Measurements from ENCODE around the gene ADA.
"Not testable (repeated sequence)": the region's sequence is repeated elsewhere in the genome, so short reads cannot be mapped to it uniquely, and the experiment has no call there.

The ADA gene

DNA sequence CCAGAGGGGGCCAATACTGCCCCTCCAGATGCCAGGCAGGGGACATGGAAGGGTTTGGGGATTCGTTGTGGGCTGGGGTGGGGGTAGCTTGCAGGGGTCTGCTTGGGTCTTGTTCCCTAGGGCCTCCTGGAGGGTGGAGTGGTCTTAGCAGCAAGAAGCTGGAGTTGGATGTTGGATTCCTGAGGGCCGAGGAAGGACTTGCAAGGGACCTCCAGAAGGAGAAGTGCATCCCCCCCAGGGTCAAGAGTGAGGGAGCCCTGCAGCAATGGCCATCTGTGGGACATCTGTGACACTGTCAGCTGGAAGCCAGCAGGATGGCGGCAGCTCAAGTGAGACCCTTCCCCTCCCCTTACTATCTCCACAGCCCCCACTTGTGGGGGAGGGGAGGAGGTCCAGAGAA, 38.3 kb upstream of the ADA start:
- Histone ChIP-seq H3K4me1 (ENCODE audit: insufficient read depth, low read length) (peaks cover 12% of the 10 kb centered on the region), H3K4me3 (ENCODE audit: low read length) (no peak overlapping the region), H3K27me3 (ENCODE audit: insufficient read depth, low read length) (no peaks in the 10 kb centered on the region), H3K9me3 (ENCODE audit: low read length) (no peaks in the 10 kb centered on the region), H3K36me3 (ENCODE audit: insufficient read depth, low read length) (no peaks in the 10 kb centered on the region), H2AFZ (ENCODE audit: low read depth, low read length) (no peak overlapping the region)

- Histone ChIP-seq H3K27me3 (ENCODE audit: insufficient read depth, low read length) (no peaks in the 10 kb centered on the region), H3K36me3 (ENCODE audit: insufficient read depth, low read length) (no peaks in the 10 kb centered on the region), H3K9me3 (ENCODE audit: low read length) (no peaks in the 10 kb centered on the region), H2AFZ (ENCODE audit: low read depth, low read length) (no peak overlapping the region), H3K4me3 (ENCODE audit: low read length) (no peak overlapping the region), H3K4me1 (ENCODE audit: insufficient read depth, low read length) (peaks cover 9% of the 10 kb centered on the region)
Measured at GRCh38 chr20:44688053-44688625, 36.6 kb upstream of the ADA start.

DNA sequence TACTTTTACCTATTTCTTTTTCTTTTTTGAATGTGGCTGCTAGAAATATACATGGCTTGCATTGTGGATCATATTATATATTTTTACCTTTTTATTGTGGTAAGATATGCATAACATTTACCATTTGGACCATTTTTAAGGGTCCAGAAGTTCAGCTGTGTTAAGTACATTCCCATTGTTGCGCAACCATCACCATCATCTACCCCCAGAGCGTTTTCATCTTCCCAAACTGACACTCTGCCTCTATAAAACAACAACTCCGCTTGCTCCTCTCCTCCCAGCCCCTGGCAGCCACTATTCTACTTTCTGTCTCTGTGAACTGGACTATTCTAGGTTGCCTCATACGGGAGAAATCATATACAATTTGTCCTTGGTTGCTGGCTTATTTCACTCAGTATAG, 35.4 kb upstream of the ADA start:
- Histone ChIP-seq H3K4me1 (ENCODE audit: insufficient read depth, low read length) (no peaks in the 10 kb centered on the region), H3K4me3 (ENCODE audit: low read length) (no peak overlapping the region), H3K9me3 (ENCODE audit: low read length) (no peaks in the 10 kb centered on the region), H3K27me3 (ENCODE audit: insufficient read depth, low read length) (no peaks in the 10 kb centered on the region), H3K36me3 (ENCODE audit: insufficient read depth, low read length) (no peaks in the 10 kb centered on the region), H2AFZ (ENCODE audit: low read depth, low read length) (no peak overlapping the region)

GRCh38 chr20:44684047-44684967, 32.8 kb upstream of the ADA start:
- Histone ChIP-seq H3K27me3 (ENCODE audit: insufficient read depth, low read length) (no peaks in the 10 kb centered on the region), H3K9me3 (ENCODE audit: low read length) (no peaks in the 10 kb centered on the region), H3K4me1 (ENCODE audit: insufficient read depth, low read length) (no peaks in the 10 kb centered on the region), H3K4me3 (ENCODE audit: low read length) (no peak overlapping the region), H3K36me3 (ENCODE audit: insufficient read depth, low read length) (no peaks in the 10 kb centered on the region), H2AFZ (ENCODE audit: low read depth, low read length) (no peak overlapping the region)

DNA sequence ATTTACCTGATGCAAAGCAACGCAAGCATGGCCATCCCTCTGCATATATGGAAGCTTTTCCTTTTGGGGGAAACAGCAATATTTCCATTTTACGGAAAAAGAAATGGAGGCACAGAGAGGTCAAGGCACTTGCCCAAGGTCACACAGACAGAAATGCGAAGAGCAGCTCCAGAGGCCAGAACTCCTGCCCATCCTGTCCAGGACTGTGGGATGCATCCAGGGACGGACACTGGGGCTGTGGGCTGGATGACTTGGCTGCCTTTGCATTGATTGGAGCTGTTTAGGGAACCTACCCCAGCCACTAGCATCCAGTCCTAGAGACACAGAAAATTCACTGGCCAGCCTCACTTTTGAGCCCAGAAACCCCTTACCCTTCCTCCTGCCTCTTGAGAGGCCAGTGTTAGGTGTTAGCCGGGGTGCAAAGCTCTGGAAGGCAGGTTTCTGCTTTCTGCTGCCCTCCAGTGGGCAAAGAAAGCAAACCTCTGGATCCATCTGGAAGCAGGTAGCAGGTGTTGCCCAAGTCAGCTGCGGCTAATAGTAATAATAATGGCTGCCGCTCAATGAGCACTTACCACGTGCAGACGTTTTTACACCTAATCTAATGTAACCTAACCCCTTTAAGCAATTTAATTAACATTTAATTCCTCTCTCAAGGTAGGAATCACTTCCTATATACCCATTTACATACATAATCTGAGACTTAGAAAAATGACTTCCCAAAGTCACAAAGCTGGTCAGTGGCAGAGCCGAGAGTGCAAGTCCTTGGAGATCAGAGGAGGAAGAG, 32.0 kb upstream of the ADA start:
- H3K27me3 ChIP-seq (ENCODE audit: insufficient read depth, low read length) = no peaks in the 10 kb centered on the region
- peaks cover 2% of the 10 kb centered on the region for H3K4me1 ChIP-seq (ENCODE audit: insufficient read depth, low read length)
- no peaks in the 10 kb centered on the region for H3K9me3 ChIP-seq (ENCODE audit: low read length)
- no peak overlapping the region for H3K4me3 ChIP-seq (ENCODE audit: low read length)
- no peak overlapping the region for H2AFZ ChIP-seq (ENCODE audit: low read depth, low read length)
- no peaks in the 10 kb centered on the region for H3K36me3 ChIP-seq (ENCODE audit: insufficient read depth, low read length)

DNA sequence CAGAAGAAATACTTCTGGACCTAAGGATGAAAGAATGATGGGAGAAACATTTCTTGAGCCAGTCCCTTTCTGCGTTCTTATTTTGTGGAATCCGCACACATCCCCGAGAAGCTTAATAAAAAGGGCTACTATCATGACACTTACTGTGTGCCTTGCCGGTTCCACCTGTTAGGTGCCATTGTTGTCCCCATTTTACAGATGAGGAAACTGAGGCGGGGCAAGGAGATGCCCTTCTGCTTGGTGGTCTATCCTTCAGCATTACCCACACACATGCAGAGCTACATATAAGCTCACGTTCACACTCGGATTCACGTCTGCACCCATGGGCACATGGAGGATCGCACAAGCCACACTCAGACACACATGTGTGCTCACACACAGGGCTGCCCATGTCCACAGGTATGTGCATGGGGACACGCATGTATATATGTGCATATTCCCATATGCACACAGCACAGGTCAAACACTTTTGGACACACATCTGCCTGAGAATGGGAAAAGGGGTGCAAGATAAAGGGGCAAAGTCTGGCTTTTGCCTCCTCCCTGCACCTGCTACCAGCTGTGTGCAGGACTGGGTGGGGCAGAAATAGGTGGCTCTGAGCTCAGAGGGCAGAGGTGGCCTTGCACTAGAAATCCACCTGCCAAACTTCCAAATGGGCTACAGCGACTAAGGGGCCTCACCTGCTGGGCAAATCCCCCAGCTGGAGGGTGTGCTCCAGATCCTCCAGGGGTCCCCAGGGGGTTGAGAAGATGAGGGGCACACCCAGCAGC, 30.5 kb upstream of the ADA start:
- H3K4me3 ChIP-seq (ENCODE audit: low read length) = no peak overlapping the region
- no peaks in the 10 kb centered on the region for H3K9me3 ChIP-seq (ENCODE audit: low read length)
- no peaks in the 10 kb centered on the region for H3K27me3 ChIP-seq (ENCODE audit: insufficient read depth, low read length)
- no peak overlapping the region for H2AFZ ChIP-seq (ENCODE audit: low read depth, low read length)
- peaks cover 6% of the 10 kb centered on the region for H3K4me1 ChIP-seq (ENCODE audit: insufficient read depth, low read length)
- H3K36me3 ChIP-seq (ENCODE audit: insufficient read depth, low read length) = no peaks in the 10 kb centered on the region

DNA sequence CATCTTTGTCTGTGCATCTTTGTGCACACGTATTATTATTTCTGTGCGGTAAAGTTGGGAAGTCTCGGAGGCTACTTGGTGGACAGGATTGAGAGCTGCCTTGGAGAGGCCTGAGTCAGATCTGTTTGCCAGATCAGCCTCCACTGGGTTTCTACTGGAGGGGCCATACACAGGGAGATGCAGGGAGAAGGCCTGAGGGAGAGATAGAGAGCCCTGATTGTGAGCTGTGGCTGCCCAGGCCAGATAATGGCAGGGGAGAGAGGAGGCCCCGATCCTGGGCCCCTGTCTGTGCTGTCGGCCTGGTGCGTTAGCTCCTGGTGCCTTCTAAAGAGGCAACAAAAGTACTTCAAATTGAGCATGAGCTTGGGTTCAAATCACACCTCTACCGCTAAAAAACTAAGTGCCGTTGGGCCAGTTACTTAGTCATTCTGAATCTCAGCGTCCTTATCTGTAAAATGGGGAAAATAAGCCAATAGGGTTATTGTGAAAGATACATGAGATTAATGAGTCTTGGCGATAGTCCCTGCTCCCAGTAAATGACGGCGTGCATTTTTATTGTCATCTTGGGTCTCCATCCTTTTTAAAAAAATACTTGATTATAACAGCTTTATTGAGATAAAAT, 27.6 kb upstream of the ADA start:
- no peak overlapping the region for H3K4me3 ChIP-seq (ENCODE audit: low read length)
- H3K4me1 ChIP-seq (ENCODE audit: insufficient read depth, low read length) = peaks cover 6% of the 10 kb centered on the region
- H3K9me3 ChIP-seq (ENCODE audit: low read length) = no peaks in the 10 kb centered on the region
- H3K36me3 ChIP-seq (ENCODE audit: insufficient read depth, low read length) = no peaks in the 10 kb centered on the region
- H2AFZ ChIP-seq (ENCODE audit: low read depth, low read length) = peak overlapping the region; percentile 29
- no peaks in the 10 kb centered on the region for H3K27me3 ChIP-seq (ENCODE audit: insufficient read depth, low read length)

- Histone ChIP-seq H2AFZ (ENCODE audit: low read depth, low read length) (peak overlapping the region; percentile 29), H3K4me3 (ENCODE audit: low read length) (no peak overlapping the region), H3K4me1 (ENCODE audit: insufficient read depth, low read length) (peaks cover 6% of the 10 kb centered on the region), H3K27me3 (ENCODE audit: insufficient read depth, low read length) (no peaks in the 10 kb centered on the region), H3K9me3 (ENCODE audit: low read length) (no peaks in the 10 kb centered on the region), H3K36me3 (ENCODE audit: insufficient read depth, low read length) (no peaks in the 10 kb centered on the region)
Measured at GRCh38 chr20:44678242-44678641, 26.7 kb upstream of the ADA start.

GRCh38 chr20:44672318-44672902, 20.9 kb upstream of the ADA start:
- not testable (repeated sequence) for H3K9me3 ChIP-seq (ENCODE audit: low read length); H3K27me3 ChIP-seq (ENCODE audit: insufficient read depth, low read length); H3K4me3 ChIP-seq (ENCODE audit: low read length); H2AFZ ChIP-seq (ENCODE audit: low read depth, low read length); H3K36me3 ChIP-seq (ENCODE audit: insufficient read depth, low read length); H3K4me1 ChIP-seq (ENCODE audit: insufficient read depth, low read length)

DNA sequence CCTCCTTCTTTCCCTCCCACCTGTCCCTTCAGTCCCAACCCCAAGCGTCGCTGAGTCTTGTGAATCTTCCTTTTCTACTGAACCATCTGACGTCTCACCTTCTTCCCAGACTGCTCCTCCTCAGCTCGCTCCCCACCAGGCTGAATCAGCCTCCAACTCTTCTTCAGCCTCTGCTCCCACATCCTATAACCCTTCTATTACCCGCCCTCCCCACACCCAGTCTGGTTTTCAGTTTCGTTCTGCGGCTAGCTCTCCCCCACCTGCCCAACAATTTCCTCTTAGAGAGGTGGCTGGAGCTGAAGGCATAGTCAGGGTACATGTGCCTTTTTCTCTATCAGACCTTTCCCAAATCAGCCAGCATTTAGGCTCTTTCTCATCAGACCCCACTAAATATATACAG, 20.0 kb upstream of the ADA start:
- H3K9me3 ChIP-seq (ENCODE audit: low read length); H3K27me3 ChIP-seq (ENCODE audit: insufficient read depth, low read length); H2AFZ ChIP-seq (ENCODE audit: low read depth, low read length); H3K36me3 ChIP-seq (ENCODE audit: insufficient read depth, low read length); H3K4me1 ChIP-seq (ENCODE audit: insufficient read depth, low read length); H3K4me3 ChIP-seq (ENCODE audit: low read length): not testable (repeated sequence)

DNA sequence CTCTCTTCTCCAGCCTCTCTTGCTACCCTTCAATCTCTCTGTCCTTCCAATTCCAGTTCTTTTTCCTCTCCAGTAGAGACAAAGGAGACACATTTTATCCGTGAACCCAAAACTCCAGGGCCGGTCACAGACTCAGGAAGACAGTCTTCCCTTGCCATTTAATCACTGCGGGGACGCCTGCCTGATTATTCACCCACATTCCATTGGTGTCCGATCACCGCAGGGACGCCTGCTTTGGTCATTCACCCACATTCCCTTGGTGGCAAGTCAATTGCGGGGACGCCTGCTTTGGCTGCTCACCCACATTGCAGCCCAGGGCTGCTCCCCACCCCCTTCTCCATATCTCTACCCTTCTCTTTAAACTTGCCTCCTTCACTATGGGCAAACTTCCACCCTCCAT, 19.4 kb upstream of the ADA start:
- H3K36me3 ChIP-seq (ENCODE audit: insufficient read depth, low read length); H3K27me3 ChIP-seq (ENCODE audit: insufficient read depth, low read length); H3K4me1 ChIP-seq (ENCODE audit: insufficient read depth, low read length); H2AFZ ChIP-seq (ENCODE audit: low read depth, low read length); H3K4me3 ChIP-seq (ENCODE audit: low read length); H3K9me3 ChIP-seq (ENCODE audit: low read length): not testable (repeated sequence)

- H3K36me3 ChIP-seq (ENCODE audit: insufficient read depth, low read length) = no peaks in the 10 kb centered on the region
- no peaks in the 10 kb centered on the region for H3K4me1 ChIP-seq (ENCODE audit: insufficient read depth, low read length)
- peaks cover 2% of the 10 kb centered on the region for H3K27me3 ChIP-seq (ENCODE audit: insufficient read depth, low read length)
- H3K4me3 ChIP-seq (ENCODE audit: low read length) = no peak overlapping the region
- no peak overlapping the region for H2AFZ ChIP-seq (ENCODE audit: low read depth, low read length)
- no peaks in the 10 kb centered on the region for H3K9me3 ChIP-seq (ENCODE audit: low read length)
Measured at GRCh38 chr20:44666066-44666465, 14.6 kb upstream of the ADA start.
